Measurements from ENCODE around the gene DDX25.
"Not testable (repeated sequence)": the region's sequence is repeated elsewhere in the genome, so short reads cannot be mapped to it uniquely, and the experiment has no call there.

Gene DDX25

DNA sequence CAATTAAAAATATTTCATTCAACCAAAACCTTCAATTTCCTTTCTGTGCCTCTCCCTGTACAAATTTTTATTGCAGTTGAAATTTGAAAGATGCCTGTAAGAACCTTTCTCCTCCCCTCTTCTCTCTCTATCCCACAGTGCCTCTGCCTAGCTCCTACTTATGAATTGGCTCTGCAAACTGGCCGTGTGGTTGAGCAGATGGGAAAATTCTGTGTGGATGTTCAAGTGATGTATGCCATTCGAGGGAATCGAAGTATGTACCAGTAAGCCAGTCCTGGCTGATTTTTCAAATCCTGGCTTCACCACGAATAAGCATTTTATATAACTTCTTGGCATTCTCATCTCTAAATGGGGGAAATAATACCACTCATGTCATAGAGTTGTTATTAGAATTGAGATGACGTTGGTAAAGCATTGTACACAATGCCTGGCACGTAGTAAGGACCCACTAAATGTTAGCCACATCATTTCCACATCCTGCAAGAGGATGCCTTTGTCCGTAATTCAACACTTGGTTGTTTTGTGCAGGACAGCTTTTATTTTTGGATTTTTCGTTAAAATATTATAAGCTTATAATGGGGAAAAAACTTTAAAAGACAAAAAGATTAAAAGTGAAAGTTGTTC, 6.0 kb downstream of the DDX25 start:
- no peak for DNase-seq

DNA sequence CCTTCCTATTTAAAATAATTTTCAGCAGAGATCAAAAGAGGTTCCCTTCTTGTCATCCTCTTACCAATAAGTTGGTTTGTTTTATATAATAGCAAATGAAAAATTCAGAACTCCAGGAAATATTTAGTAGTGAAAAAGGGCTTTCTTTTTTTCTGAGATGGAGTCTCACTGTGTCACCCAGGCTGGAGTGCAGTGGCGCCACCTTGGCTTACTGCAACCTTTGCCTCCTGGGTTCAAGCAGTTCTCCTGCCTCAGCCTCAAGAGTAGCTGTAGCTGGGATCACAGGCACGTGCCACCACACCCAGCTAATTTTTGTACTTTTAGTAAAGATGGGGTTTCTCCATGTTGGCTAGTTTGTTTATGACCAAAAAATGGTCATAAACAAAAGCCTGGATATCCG, 10.3 kb downstream of the DDX25 start:
- not testable (repeated sequence) for DNase-seq

DNA sequence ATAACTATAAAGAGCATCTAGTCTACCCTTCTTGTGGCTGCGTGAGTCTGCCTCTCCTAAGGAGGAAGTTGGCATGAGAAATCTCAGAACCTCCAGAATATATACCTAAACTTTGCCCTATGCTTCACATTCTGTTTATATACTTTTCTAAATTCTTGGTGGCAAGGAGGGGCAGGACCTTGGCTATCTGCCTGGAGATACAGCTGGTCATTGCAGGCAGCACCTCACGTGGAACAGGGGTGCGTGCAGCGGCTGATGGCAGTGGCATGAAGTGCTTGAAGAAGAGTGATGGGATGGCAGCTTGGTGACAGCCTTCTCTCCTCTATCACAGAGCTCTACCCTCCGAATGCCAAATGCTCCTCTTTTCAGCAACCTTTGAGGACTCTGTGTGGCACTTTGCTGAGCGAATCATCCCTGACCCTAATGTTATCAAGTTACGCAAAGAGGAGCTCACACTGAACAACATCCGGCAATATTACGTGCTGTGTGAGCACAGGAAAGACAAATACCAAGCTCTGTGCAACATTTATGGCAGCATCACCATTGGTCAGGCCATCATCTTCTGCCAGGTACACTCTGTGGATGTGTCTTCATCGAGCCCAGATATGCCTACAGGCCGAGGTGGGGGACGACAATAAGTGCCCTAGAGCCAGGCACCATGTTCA, 12.5 kb downstream of the DDX25 start:
- DNase-seq, result no peak

DNA sequence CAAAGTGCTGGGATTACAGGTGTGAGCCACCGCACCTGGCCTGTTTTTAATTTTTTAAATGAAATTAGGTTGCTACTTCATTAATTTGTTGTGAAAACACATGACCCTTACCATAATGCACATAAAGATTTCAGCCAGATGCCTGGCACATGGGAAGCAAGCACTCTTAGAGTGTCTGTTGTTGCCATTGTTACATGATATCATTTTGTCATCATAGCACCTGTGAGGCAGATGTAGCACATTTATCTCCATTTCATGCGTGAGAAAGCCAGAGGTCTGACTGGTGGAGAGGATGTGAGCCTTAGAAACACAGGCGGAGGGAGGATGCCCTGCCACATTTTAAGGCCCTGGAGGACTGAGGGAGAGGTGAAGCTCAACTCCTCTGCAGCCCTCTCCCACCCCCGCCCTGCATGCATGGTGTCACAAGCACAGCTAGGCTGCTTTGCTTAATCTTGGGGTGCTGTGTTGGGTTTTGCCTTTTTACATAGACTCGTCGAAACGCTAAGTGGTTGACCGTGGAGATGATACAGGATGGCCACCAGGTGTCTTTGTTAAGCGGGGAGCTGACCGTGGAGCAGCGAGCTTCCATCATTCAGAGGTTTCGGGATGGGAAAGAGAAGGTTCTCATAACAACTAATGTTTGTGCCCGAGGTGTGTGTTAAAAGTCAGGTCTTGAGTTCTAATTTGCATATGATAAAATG, 14.0 kb downstream of the DDX25 start:
- DNase-seq, result no peak

DNA sequence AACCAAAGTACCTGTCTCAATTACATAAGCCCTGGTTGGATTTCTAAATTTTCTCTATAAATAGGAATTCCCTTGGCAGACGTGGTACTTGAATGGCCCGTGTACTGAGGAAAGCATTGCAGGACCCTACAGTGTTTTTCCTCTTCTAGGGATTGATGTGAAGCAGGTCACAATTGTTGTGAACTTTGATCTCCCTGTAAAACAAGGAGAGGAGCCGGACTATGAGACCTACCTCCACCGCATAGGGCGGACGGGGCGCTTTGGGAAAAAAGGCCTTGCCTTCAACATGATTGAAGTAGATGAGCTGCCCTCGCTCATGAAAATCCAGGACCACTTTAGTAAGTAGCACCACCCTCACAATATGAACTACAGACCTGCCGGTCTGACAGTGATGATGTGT, 16.7 kb downstream of the DDX25 start:
- DNase-seq, result no peak

DNA sequence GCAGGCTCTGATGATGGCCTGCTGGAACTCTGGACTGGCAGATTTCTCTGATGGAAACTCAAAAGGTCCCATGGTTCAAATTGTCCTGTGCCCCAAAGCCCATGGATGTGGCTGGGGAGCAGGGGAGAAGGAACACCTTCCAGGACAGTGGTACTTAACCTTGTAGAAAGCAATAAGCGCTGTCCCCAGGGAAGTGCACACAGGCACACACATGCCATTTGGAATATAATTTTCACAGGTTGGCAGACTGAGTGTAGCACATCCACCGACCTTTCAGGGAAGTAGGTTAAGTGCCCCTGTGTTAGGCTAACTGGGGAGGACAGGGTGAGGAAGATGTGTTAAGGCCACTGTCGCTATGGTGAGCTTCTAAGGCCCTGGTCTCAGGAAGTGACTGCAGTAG, 17.8 kb downstream of the DDX25 start:
- no peak for DNase-seq

DNA sequence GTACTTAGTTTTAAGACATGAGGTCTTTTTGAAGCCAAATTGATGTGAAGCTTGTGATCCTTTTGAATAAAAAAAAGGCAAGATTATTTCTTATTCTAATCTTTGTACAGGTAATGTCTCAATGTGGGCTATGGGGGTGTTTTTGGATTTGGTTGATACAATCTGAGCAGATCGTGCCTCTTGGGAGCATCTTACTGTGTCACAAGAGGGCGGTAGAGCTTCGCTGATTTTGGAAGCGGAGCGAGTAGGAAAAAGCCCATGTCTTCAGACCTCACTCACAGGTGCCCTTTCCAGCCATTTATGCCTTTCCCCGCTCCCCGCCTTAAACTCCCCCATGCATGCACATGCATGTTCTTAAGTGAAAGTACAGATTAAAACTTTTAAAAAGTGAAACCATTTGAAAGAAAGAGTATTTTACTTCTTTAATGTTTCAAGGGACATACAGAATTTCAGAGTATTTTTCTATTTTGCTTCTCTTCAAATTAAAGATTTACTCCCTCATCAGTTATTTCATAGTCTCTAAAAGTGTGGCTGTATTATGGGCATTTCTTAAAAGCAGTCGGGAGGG, 18.8 kb downstream of the DDX25 start:
- DNase-seq, result peak; percentile 28

DNA sequence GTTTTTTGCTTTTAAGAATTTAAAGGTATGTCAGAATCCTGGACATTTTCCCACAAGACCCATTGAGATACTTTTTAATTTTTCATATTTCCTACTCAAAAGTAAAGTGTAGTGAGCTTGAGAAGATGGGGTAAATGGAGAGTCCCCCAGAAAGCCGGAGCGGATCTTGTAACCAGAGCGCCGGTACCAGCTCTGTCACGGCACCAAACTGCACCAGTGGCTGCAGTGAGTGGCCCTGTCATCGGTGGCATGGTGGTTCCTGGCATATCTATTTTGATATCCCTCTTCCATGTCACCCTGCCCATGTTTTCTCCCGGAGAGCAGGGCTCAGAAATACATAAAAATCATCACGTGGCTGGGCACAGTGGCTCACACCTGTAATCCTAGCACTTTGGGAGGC, 19.3 kb downstream of the DDX25 start:
- DNase-seq, result no peak

DNA sequence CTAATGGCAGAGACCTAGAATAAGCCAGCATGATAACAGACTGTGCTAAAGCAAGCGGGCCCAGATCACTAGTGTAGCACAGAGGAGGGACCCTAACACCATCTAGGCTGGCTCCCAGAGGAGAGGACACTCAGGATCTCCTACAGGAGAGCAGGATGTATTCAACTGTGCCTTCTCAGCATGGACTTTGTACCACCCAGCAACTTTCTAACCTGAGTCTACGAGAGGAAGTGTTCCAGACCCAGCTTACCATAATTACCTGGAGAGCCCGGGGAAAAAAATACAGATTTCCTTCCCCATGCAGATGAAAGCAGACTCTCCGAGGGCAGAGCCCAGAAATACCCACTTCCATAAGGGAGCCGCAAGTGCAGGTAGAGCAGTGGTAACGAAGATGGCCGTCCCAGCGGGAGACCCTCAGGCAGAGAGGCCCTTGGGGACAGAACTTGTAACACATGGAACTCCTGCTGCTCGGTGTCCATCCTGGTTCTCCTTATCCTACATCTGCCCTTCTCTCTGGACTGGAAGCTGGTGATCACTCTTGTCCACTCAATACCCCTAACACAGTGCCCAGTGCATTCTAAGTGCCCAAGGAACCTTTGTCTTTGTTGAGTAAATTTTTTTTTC, 20.2 kb downstream of the DDX25 start:
- no peak for DNase-seq

DNA sequence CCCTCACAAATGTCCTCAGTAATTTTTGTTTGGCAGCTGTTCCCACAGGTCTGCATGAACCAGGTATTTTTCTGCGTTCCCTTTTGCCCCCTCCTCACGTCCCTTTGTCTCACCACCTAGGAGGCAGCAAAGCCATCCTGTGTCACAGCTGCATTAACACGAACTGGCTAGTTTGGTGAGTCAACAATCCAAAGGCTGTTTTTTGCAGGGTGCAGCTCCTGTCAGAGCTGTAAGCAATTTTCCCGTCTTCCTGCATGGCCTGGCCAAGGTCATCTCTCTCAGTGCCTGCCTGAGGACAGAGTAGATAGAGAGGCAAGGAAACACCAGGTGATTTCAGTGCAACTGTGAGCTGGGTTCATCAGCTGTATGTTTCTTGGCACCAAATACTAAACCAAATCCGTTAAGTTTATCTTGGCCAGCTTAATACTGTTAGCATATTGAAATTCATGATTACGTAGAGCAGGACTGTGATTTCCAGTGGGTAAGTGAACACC, 21.0 kb downstream of the DDX25 start:
- no peak for DNase-seq

DNA sequence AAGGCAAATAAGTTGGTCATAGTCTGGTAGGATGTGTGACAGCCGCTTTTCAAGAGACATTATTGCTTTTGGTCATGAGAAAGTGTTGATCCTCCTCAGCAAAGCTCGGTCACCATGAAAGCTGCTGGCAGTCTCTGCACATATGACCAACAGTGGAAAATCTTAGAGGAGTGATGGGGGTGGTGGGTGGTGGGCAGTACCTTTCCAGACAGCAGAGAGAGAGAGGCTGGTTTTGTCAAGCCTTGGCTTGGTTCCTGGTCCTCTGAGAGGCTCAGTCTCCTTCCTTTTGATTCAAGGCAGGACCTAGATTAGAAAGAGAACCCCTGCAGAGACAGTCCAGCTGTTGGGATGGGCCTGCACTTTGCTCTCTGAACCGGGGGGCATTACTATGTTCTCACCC, 21.5 kb downstream of the DDX25 start:
- no peak for DNase-seq

DNA sequence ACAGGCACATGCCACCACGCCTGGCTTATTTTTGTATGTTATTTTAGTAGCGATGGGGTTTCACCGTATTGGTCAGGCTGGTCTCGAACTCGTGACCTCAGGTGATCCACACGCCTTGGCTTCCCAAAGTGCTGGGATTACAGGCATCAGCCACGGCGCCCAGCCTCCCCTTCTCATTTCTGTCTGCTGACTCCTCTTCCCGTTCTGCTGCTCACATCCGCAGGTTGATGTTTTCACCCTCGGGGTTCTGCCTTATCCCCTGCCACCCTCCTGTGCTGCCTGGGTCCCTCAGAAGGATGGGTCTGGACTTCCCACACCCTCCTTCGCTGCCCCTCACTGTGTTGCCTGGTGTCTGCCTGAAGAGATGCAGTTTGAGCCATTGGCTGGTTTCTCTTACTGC, 22.4 kb downstream of the DDX25 start:
- DNase-seq, result no peak

DNA sequence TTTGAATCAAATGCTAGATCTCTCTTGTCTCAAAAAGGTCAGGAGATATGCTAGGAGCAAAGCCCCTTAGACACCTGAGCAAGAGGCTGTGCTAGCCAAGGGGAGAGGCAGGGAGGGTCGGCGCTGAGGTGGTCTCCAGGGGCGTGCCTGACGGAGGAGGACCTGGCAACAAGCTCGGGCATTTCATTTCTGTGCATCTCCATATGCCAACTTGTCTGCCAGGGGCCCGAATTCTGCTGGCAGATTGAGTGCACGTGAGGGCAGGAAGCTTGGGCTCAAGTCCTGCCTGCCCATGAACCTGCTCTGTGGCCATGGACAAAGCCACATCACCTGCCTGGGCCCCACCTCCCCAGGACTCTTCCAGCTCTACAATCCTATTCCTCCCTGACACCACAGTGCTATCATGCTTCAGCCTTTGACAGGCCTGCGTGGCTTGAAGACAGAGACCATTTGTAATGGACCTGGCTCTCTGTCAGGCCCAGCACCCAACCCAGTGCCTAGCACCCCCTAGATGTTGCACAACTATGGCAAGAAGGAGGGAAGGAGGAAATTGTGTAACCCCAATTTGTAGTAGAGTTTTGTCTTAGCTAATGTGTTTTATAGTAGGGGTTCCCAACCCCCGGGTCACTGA, 25.3 kb downstream of the DDX25 start:
- no peak for DNase-seq

DNA sequence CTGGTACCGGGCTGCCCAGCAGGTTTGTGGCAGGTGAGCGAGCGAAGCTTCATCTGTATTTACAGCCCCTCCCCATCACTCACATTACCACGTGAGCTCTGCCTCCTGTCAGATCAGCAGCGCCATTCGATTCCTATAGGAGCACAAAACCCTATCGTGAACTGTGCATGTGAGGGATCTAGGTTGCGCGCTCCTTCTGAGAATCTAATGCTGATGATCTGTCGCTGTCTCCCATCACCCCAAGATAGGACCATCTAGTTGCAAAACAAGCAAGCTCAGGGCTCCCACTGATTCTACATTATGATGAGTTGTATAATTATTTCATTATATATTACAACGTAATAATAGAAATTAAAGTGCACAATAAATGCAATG, 25.8 kb downstream of the DDX25 start:
- DNase-seq, result no peak

DNA sequence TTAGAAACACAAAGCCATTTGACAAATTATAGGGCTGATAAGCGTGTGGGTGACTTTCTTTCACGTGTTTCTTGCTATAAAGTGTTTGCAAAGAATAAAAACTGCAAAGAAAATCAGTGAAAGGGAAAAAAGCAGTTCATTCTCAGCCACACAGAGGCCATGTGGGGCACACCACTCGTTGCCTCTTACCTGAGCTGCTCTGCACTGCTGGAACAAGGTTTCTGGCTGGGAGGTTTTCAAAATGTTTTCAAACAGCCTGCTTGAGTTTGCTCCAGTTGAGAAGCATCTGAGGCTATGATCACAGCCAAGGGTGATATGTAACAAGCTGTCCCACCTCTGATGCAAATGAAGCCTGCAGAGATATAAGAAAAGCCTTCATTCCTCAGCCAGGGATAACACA, 26.8 kb downstream of the DDX25 start:
- no peak for DNase-seq

DNA sequence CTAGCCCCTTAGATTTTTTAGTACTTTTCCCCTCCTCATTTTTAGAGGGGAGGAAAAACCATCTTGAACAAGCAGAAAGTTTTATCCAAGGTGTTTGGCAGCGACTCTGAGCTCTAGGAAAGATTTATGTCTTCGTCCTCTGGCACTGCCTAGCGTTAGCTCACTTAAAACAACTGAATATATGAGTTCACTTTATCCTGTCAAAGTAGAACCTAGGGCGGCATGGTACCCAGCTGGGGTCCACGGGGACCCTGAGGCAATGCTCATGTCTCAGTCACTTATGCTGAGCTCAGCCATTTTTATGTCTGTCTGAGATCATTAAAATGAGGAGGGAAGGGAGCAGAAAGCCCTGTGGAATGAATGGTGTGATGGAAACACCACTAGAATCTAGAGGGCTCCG, 27.4 kb downstream of the DDX25 start:
- DNase-seq, result no peak

DNA sequence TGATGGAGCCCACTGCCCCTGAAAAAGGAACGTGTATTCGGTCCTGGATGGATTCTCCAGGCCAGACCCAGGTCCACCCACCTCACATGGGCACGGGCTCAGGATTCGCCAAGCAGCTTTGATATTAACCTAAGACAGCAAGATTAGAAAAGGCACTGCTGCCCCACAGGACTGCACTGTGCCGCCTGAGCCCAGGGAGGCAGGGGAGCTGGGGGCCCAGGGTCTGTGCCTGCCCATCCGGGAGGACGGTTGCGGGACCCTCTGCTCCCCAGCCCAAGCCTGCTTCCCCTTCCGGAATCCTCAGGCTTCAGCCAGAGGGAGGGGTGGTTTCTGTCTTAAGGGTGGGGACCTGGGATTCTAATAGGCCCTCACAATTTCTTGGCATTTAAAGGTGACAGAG, 28.0 kb downstream of the DDX25 start:
- DNase-seq, result no peak

DNA sequence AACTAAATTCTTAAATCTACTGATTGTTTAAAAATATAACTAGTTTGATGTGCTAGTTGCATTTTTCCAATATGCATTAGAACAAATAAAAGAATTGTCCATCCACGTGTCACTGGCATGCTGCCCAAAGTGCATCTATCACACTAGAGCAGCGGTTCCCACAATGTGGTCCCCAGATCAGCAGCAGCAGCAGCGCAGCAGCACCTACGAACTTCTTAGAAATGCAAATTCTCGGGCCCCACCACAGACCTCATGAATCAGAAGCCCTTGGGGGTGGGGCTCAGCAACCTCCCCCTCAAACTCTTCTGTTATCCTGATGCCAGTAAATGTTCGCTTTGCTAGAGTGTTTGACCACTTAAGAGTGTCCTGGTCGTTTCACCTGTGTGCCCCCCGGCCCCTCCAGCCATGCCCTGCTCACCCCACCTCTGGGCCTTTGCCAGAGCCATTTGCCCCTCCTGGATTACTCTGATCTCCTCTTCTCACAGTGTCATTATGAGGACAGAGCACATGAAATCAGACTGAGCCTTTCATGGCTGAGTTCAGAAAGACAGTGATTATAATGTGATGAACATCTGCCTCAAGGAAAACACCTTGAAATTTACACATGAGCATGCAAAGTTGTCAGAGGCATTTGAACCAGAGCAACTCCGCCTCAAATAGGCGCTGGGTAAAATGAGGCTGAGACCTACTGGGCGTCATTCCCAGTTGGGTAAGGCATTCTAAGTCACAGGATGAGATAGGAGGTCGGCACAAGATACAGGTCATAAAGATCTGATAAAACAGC, 28.9 kb downstream of the DDX25 start:
- no peak for DNase-seq

DNA sequence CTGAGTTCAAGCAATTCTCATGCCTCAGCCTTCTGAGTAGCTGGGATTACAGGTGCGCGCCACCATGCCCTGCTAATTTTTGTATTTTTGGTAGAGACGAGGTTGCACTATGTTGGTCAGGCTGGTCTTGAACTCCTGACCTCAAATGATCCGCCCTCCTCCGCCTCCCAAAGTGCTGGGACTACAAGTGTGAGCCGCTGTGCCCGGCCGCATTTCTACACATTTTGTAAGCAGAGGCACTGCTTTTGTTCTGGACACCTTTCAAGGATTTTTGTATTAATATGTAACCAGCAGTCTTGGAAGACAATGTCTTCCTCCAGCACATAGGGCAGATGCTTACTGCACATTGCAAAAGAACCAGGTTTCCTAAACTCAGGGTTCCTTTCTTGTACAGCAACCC, 30.2 kb downstream of the DDX25 start:
- DNase-seq, result no peak

DNA sequence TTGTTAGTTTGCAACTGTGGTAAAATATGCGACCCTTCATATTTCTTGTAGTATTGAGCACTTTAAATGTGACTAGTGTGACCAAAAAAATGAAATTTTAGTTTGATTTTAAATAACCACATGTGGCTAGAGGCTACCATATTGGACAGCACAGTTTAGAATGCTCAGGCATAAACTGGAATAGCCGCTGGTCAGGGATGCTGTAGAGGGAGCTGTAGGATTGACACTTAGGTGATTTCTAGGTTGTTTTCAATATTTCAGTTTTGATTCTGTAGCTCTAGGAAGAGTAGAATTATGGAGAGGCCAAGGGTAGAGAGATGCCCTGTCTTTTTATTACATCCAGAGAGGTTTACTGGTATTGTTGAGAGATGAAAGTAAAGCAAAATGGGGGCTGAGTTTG, 30.7 kb downstream of the DDX25 start:
- DNase-seq, result no peak

DNA sequence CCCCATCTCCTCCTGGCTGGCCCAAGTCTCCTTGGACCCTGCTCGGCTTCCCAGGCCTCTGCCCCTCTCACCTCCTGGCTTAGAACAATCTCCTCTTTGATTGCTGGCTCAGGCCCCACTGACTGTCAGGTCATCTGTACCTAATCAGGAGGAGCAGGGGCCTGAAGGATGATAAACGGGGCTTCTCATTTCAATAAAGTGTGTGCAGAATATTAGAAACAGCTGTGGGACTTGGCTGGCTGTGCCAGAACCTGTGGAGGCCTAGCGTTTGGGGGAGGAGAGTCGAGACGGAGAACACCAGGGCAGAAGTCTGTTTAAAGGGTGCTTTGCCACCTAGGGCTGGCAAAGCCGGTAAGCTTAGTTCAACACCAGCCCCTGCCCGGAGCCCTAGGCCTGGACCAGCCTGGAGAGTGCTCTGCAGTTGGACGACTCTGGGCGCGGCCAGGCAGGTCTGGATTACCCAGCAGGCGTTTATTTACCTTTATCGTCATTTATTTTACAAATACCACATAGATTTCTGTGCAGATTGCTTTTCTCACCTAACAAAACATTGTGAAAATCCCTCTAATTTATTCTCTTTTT, 31.4 kb downstream of the DDX25 start:
- DNase-seq, result no peak

DNA sequence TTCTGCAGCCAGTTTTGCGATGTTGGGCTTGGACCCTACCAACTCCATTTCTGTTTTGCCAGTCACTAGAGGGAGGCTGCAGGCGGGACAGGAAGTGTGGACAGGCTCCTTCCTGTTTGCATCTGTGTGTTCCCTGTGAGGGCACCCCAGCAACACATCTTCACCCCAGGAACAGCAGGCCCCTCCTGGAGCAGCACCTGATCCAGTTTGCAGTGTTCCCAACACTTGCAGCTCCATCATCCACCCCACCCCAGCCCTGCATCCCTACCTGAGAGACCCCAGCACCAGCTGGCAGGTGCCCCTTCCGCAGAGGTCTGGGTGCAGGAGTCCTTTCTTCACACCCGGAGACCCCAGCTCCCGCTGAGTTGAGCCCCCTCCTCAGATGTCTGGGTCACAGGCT, 34.1 kb downstream of the DDX25 start:
- no peak for DNase-seq
